GM23338 (cell line): ENCODE measurements around the gene TMEM132D. TPM values are rescaled to one million over a fixed set of nuclear protein-coding genes. Genes with fewer than 3 reads are reported as not detected.

Experiments used
- ATAC-seq: fragments of 200-7000 bp; cut with Tn5 transposase; 3 replicates; pipeline ENCODE4 v1.9.1; 2020
- DNase-seq: peaks from one replicate; pipeline ENCODE4 v3.0.0-alpha.2; 2015; ENCODE audit warnings: low spot score
- H2AFZ ChIP-seq: fragments of 200-600 bp; sonication (generic); 2 replicates; pipeline ENCODE4 v1.8.0; 2016; ENCODE audit warnings: antibody characterized with exemption, mild to moderate bottlenecking, moderate library complexity
- H3F3A ChIP-seq: fragments of 200-600 bp; sonication (generic); replicated peaks from 2 replicates; pipeline ENCODE4 v1.8.0; 2017; ENCODE audit warnings: antibody characterized with exemption, mixed run types, low read depth
- H3K27ac ChIP-seq: fragments of 200-600 bp; sonication (generic); 2 replicates; pipeline ENCODE4 v1.6.1; 2016; ENCODE audit warnings: low read depth
- H3K27me3 ChIP-seq: fragments of 200-600 bp; sonication (generic); 2 replicates; pipeline ENCODE4 v1.8.0; 2016; ENCODE audit warnings: mild to moderate bottlenecking, mixed run types, moderate library complexity; ENCODE audit not compliant: insufficient read depth
- H3K36me3 ChIP-seq: fragments of 200-600 bp; sonication (generic); 2 replicates; pipeline ENCODE4 v1.8.0; 2016; ENCODE audit warnings: mild to moderate bottlenecking; ENCODE audit not compliant: insufficient read depth
- H3K4me1 ChIP-seq: fragments of 200-600 bp; sonication (generic); 2 replicates; pipeline ENCODE4 v1.8.0; 2016; ENCODE audit warnings: mild to moderate bottlenecking, moderate library complexity; ENCODE audit not compliant: insufficient read depth
- H3K4me2 ChIP-seq: fragments of 200-600 bp; sonication (generic); 2 replicates; pipeline ENCODE4 v1.7.1; 2017; ENCODE audit warnings: mixed run types
- H3K4me3 ChIP-seq: fragments of 200-600 bp; sonication (generic); 2 replicates; pipeline ENCODE4 v1.6.1; 2016; ENCODE audit warnings: mixed run types
- H3K79me2 ChIP-seq: fragments of 200-600 bp; sonication (generic); replicated peaks from 2 replicates; pipeline ENCODE4 v1.8.0; 2017; ENCODE audit warnings: mild to moderate bottlenecking; ENCODE audit not compliant: insufficient read depth
- H3K9me2 ChIP-seq: fragments of 200-600 bp; sonication (generic); 2 replicates; pipeline ENCODE4 v1.8.0; 2017; ENCODE audit not compliant: insufficient read depth
- H4K20me1 ChIP-seq: fragments of 200-600 bp; sonication (generic); replicated peaks from 2 replicates; pipeline ENCODE4 v1.8.0; 2017; ENCODE audit warnings: mild to moderate bottlenecking; ENCODE audit not compliant: insufficient read depth
- H3K27ac Mint-ChIP-seq: 2 replicates; pipeline ENCODE4 v1.8.0; 2020; ENCODE audit warnings: inconsistent platforms, mild to moderate bottlenecking, moderate library complexity, mixed read lengths
- H3K27me3 Mint-ChIP-seq: 3 replicates; pipeline ENCODE4 v1.8.0; 2022; ENCODE audit warnings: low read depth, mild to moderate bottlenecking, moderate library complexity, mixed read lengths, inconsistent platforms; ENCODE audit not compliant: insufficient read depth, poor library complexity
- H3K36me3 Mint-ChIP-seq: 3 replicates; pipeline ENCODE4 v1.8.0; 2021; ENCODE audit warnings: low read depth, mild to moderate bottlenecking, inconsistent platforms, moderate library complexity, mixed read lengths
- H3K4me1 Mint-ChIP-seq: 3 replicates; pipeline ENCODE4 v1.8.0; 2020; ENCODE audit warnings: mild to moderate bottlenecking, inconsistent platforms, mixed read lengths
- H3K4me3 Mint-ChIP-seq: 3 replicates; pipeline ENCODE4 v1.8.0; 2021; ENCODE audit warnings: moderate library complexity, mild to moderate bottlenecking, inconsistent platforms, mixed read lengths
- H3K9me3 Mint-ChIP-seq: 3 replicates; pipeline ENCODE4 v1.8.0; 2020; ENCODE audit warnings: moderate library complexity, mild to moderate bottlenecking, inconsistent platforms, mixed read lengths
- CREB1 ChIP-seq: fragments of 250-450 bp; sonication (Bioruptor Pico); IDR thresholded peaks from 2 replicates; pipeline ENCODE4 v1.5.0; 2020; ENCODE audit warnings: low read depth, mild to moderate bottlenecking, moderate library complexity
- CTCF ChIP-seq, 2 experiments: fragments of 200-600 bp in 1 of 2; sonication (generic) in 1 of 2; conservative IDR thresholded peaks; 2 replicates each; pipeline versions ENCODE4 v1.5.1 to v1.6.1; 2016 to 2017; ENCODE audit warnings: antibody characterized with exemption in 2 of 2, low read depth in 2 of 2, mild to moderate bottlenecking in 2 of 2, moderate library complexity in 1 of 2
- ETS1 ChIP-seq: IDR thresholded peaks from 2 replicates; pipeline ENCODE4 v1.6.1; 2016; ENCODE audit warnings: antibody characterized with exemption
- EZH2 ChIP-seq: fragments of 200-600 bp; sonication (generic); IDR thresholded peaks from one replicate; pipeline ENCODE4 v1.8.0; 2017; ENCODE audit warnings: antibody characterized with exemption, mild to moderate bottlenecking, low read depth; ENCODE audit not compliant: unreplicated experiment
- EZH2phosphoT487 ChIP-seq: fragments of 200-600 bp; sonication (generic); IDR thresholded peaks from one replicate; pipeline ENCODE4 v1.8.1; 2018; ENCODE audit warnings: antibody characterized with exemption; ENCODE audit not compliant: unreplicated experiment
- JUNB ChIP-seq: IDR thresholded peaks from one replicate; pipeline ENCODE4 v1.6.1; 2016; ENCODE audit warnings: antibody characterized with exemption; ENCODE audit not compliant: unreplicated experiment
- NANOG ChIP-seq: IDR thresholded peaks from 2 replicates; pipeline ENCODE4 v1.6.1; 2016; ENCODE audit warnings: antibody characterized with exemption, borderline replicate concordance
- POLR2AphosphoS5 ChIP-seq: IDR thresholded peaks from 2 replicates; pipeline ENCODE4 v1.6.1; 2016; ENCODE audit warnings: antibody characterized with exemption, low read depth
- REST ChIP-seq: IDR thresholded peaks from one replicate; pipeline ENCODE4 v1.6.1; 2018; ENCODE audit warnings: antibody characterized with exemption; ENCODE audit not compliant: unreplicated experiment
- STAT1 ChIP-seq: IDR thresholded peaks from one replicate; pipeline ENCODE4 v1.6.1; 2016; ENCODE audit warnings: antibody characterized with exemption; ENCODE audit not compliant: unreplicated experiment
- ZNF114 ChIP-seq: fragments of 250-450 bp; sonication (Bioruptor Pico); IDR thresholded peaks from 2 replicates; pipeline ENCODE4 v1.5.0; 2020; ENCODE audit warnings: mild to moderate bottlenecking, moderate library complexity
- ZNF331 ChIP-seq: fragments of 250-450 bp; sonication (Bioruptor Pico); IDR thresholded peaks from 2 replicates; pipeline ENCODE4 v1.5.0; 2020; ENCODE audit warnings: low read depth, mild to moderate bottlenecking, moderate library complexity
- polyA plus RNA-seq: library from polyadenylated mRNA; unstranded; fragments of >200 nt; fragmentation: Nextera tagmentation; extraction: Ambion mirVana; gene quantifications from 2 replicates; pipeline ENCODE4 v1.2.1, GENCODE V29; 2016
- total RNA-seq: library from RNA; depleted of rRNA; stranded (reverse); fragments of >200 nt; shearing (Covaris generic); gene quantifications from 2 replicates; pipeline ENCODE4 v1.2.3, GENCODE V29; 2014

Gene TMEM132D
- total and polyA plus RNA-seq, 2 experiments from 2014 or later, result 0.44 to 5.3 TPM

GRCh38 chr12:129073157-129073915, 830.5 kb downstream of the TMEM132D start:
- no peaks in the 10 kb centered on the region for H3K4me1 ChIP-seq
- H3K36me3 ChIP-seq, result no peaks in the 10 kb centered on the region
- H3K4me3 ChIP-seq, result no peak overlapping the region
- TF ChIP-seq ETS1 (no peak), NANOG (no peak), POLR2AphosphoS5 (no peak), CREB1 (CRISPR knock-in tag) (no peak), REST (no peak), EZH2 (no peak), EZH2phosphoT487 (no peak), ZNF114 (CRISPR knock-in tag) (no peak), STAT1 (no peak)
- H3K27ac ChIP-seq, result no peak overlapping the region
- H3K9me3 Mint-ChIP-seq, result peaks cover 99% of the 10 kb centered on the region
- no peaks in the 10 kb centered on the region for H3K4me1 Mint-ChIP-seq
- peaks cover 52% of the 10 kb centered on the region for H3K36me3 Mint-ChIP-seq
- H3K27ac Mint-ChIP-seq, result no peak overlapping the region
- H3K4me3 Mint-ChIP-seq, result no peak overlapping the region
- H2AFZ ChIP-seq, result no peak overlapping the region
- H3K79me2 ChIP-seq, result no peaks in the 10 kb centered on the region
- no peaks in the 10 kb centered on the region for H3F3A ChIP-seq
- DNase-seq (no peak), ATAC-seq (no peak)
- H3K27me3 ChIP-seq, result no peaks in the 10 kb centered on the region
- H3K27me3 Mint-ChIP-seq, result peaks cover 9% of the 10 kb centered on the region
- no peak overlapping the region for H3K4me2 ChIP-seq
- H3K9me2 ChIP-seq, result no peaks in the 10 kb centered on the region
- H4K20me1 ChIP-seq, result no peaks in the 10 kb centered on the region

GRCh38 chr12:129071362-129071761, 832.5 kb downstream of the TMEM132D start:
- H3K27me3 ChIP-seq, result no peaks in the 10 kb centered on the region
- no peaks in the 10 kb centered on the region for H3K79me2 ChIP-seq
- no peak overlapping the region for H2AFZ ChIP-seq
- Mint-ChIP-seq H3K4me1 (no peaks in the 10 kb centered on the region), H3K9me3 (peaks cover 99% of the 10 kb centered on the region), H3K27ac (no peak overlapping the region), H3K27me3 (peaks cover 9% of the 10 kb centered on the region), H3K36me3 (peaks cover 45% of the 10 kb centered on the region), H3K4me3 (no peak overlapping the region)
- no peak overlapping the region for H3K4me3 ChIP-seq
- no peaks in the 10 kb centered on the region for H3K9me2 ChIP-seq
- H3K36me3 ChIP-seq, result no peaks in the 10 kb centered on the region
- no peaks in the 10 kb centered on the region for H4K20me1 ChIP-seq
- ATAC-seq (no peak), DNase-seq (no peak)
- no peak overlapping the region for H3K27ac ChIP-seq
- no peak overlapping the region for H3K4me2 ChIP-seq
- no peaks in the 10 kb centered on the region for H3F3A ChIP-seq
- H3K4me1 ChIP-seq, result no peaks in the 10 kb centered on the region
- no peak for TF ChIP-seq ETS1
- no peak for TF ChIP-seq CTCF (conservative IDR thresholded peaks at IDR 0.05; ENCODE audit: low read depth in 2 of 2)
- TF ChIP-seq CREB1 (CRISPR knock-in tag), result no peak
- no peak for TF ChIP-seq ZNF114 (CRISPR knock-in tag)
- TF ChIP-seq JUNB, result no peak
- TF ChIP-seq EZH2phosphoT487, result no peak
- no peak for TF ChIP-seq STAT1
- TF ChIP-seq ZNF331 (CRISPR knock-in tag), result no peak
